Stimulated activated CD4-positive, alpha-beta T cell treated with anti-CD3 and anti-CD28 coated beads, Interleukin-2, amount 100 ng/mL, for 4 hours (primary cell): ENCODE data around the gene CCDC169.

Source experiments
- DNase-seq: peaks from one replicate; pipeline ENCODE4 v3.0.0-alpha.2; 2020; ENCODE audit warnings: low read depth

CCDC169 gene

DNA sequence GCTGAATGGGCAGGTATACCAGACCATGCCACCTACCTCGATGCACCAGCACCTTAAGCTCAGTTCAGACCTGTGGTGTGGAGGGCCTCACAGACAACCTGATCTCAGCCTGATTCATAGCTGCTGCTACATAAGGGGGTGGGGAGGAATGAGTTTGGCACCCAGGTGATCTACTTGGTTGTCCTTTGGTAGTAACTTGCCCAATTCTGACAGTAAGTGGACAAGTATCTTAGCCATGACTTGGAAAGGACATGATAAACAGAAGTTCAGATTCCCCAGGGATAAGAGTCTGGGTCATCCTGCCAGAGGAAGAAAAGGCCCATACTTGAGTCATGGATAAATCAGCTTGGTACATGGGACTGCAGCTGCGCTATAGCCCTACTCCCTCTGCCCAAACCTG is 54.9 kb downstream of the CCDC169 start:
- DNase-seq: no peak

DNA sequence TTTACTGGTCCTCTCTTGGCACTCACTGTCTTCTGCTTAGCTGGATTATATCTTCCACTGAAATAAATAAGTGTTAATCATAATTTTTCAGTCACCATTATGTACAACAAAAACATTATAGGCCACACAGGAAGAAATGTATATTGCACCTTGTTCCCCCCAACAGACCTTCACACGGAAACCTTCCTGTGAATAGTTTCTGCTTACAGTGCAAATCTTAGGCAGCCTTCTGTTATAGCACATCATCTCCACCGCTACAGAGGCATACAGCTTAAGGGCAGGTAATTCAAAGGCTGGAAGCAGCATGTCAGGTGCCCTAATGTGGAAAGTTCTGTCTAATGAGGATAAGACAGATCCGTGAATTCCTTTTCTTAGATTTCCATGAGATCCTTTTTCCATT is 66.4 kb downstream of the CCDC169 start:
- no peak for DNase-seq

DNA sequence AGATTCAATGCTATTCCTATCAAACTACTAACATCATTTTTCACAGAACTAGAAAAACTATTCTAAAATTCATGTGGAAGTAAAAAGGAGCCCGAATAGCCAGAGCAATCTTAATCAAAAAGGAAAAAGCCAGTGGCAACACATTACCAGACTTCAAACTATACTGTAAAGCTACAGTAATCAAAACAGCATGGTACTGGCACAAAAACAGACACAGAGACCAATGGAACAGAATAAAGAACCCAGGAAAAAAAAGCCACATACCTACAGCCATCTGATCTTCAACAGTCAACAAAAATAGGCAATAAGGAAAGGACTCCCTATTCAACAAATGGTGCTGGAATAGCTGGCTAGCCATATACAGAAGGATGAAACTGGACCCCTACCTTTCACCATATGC is 72.9 kb downstream of the CCDC169 start:
- no peak for DNase-seq

DNA sequence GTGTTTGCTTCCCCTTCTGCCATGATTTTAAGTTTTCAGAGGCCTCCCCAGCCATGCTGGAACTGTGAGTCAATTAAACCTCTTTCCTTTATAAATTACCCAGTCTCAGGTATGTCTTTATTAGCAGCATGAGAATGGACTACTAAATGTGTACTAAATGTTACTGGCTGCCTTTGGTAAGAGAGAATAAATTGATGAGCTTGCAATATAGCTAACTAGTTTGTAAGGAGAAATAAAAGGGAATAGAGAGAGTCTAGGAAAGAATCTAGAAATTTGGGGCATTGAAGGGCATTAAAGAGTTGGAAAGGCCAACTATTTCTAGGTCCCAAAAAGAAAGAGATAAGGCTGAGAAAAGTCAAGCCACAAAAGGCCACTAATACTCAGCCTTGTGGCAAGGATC is 77.7 kb downstream of the CCDC169 start:
- DNase-seq: no peak

DNA sequence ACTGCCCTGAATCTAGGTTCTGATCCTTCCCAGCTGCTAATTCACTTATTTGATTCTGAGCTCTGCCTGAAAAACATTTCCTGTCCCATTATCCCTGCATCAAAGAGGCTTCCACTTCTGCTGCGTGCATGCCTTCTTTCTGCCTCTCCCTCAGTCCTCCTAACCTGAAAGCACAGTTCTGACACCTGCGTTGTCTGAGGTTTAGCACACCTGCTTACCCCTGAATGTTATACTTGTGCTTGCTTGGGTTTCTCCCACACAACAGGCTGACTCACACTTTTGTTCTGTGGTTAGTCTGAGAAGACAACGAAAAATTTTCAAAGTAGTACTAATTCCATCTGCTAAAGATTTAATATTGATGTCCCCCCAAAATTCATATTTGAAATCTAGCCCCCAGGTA is 80.2 kb downstream of the CCDC169 start:
- DNase-seq: no peak

DNA sequence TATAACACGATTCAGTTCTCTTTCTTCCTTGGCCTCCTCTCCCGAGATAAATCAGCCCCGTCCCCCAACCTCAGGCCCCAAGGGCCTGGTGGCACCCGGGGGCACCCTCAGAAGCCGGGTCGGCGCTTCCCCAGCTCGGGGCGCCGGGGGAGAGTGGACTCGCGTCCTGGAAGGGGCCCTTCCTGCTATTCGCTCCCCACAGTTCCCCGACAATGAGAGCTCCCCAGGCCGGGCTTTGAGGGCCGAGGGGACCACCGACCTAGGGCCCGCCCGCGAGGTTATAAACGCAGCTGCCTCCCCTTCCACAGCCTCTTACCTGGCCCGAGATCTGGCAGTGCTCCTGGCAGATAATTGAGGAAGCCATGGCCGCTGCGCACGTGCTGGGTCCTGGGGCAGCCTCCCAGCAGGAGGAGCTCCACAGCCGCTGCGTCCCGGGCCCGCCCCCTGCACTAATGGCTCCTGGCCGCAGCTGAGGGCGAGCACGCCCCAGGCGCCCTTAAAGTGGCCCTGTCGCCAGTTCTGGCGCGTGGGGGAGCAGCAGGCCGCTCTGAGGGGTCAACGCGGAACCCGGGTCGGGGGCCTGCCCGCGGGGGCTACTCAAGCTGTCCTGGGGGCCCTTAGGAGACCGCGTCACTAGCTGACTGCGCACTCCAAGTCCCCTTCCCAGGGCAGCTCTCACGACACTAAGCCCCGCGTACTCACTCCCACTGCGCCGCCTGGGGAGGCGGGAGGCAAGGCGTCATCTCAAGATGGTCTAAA is 83.3 kb downstream of the CCDC169 start, which contains the start of gene SOHLH2:
Gene SOHLH2 (minus strand): TSS at position 394 of the 759 bp plus-strand sequence. CDS start 30 bp downstream, at position 364.
- no peak for DNase-seq

DNA sequence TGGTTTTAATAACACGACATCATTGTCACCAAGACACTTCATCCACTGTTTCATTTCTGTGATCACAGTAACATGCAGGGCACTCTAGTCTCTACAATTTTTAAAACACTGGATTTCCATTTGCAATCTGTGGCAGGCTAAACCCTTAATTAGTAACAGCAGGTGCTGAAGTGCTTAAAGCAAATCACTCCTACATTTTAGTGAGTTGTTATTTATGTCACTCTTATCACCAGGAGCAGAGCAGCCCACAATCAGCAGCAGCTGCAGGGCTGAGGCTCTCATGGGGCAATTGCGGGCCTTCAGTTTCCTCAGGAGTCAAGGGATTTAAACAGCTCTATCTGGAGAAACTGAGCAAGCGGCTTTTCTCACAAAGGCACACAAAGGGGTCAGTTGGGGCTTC is 84.8 kb downstream of the CCDC169 start:
- no peak for DNase-seq

DNA sequence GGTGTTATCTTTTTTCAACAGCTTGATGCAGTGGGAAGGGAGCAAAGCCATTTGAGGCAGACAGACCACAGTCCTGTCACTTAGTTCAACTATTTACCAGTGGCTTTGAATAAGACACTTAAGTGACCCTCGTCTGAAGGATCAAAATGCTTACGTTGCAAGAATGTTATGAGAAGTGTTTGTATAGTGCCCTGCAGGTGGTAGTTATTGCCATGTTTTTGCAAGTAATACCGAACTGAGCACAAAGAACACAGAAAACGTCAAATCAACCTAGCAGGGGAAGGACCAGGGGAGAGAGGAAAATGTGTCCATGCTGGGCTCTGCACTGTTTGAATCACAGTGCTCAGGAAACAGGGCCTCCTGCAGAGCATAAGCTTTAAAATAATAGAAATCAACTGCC is 86.0 kb downstream of the CCDC169 start:
- no peak for DNase-seq

DNA sequence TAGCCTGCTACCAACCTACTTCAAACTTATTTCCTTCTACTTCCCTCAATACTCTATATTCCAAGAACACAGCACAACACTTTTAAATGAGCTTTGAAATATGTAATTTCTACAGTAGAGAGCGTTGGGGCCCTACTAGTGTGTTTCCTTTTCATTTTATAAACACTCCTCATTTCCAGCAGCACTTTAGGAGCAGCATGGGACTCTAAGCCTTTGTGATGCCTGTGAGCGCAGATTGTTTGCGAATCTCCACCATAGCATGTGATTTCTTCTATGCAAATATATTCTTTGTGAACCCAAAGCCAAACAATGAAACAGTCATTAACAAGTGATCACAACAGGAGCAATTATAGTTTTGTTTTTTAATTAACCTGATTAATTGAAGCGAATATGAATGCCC is 86.9 kb downstream of the CCDC169 start:
- no peak for DNase-seq

DNA sequence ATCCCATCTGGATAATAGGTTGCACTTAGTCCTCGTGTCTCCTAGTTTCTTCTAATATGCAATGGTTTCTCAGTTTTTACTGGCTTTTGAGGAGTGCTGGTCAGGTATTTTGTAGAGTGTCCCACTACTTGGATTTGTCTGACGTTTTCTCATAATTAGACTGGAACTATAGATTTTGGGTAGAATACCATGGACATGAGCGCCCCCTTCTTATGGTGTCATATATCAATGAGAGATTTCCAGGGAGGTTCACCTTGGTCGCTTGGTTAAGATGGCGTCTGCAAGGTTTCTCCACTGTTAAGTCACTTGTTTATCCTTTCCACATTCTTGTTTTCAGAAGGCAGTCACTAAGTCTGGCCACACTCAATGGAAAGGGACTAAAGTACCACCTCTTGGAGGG is 89.9 kb downstream of the CCDC169 start:
- no peak for DNase-seq

DNA sequence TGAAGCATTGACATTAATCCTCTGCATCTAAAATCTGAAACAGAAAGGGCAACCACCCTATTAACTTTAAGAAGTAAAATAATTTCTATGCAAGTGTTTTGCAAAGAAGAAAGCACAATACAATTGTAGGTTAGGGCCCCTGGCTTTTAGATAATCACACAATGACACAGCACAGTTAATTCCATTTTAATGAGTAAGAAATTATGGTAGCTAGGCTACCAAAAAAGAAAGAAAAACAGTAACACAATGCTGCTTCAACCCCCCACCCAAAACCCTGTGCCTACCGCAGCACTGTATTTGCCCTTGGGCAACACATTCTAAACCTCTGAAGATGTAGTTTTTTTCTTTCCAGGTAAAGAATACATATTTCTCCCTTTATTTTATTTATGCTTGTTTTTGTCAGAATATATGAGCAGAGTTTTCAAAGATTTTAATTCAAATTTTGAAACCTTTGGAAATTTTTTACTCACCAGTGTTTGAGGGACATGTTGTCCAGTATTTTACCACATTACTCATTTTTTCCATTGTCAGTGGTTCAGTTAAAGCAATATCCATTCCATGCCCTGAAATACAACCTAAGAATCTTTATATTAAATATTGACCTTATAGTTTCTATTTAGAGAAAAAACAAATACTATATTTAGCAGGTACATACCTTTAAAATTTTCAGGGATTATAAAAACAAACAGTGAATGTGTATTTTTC is 104.3 kb downstream of the CCDC169 start:
- DNase-seq: no peak

DNA sequence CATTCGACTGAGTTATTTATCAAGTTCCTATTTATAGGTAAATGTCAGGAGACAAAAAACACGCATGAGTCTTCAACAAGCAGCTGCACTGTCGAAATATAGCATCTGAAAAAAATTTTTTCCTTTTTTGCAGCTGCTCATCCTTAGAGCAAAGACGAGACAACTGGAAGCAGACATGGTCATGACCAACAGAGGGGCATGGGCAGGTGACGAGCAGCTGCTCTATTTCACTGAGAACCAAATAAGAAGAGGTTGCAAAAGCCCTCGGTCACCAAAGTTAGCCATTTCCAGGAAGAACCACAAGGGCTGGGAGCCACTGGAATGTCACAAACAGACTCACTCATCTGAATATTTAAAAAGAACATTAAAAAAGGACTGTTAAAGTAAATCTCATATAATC is 105.4 kb downstream of the CCDC169 start:
- DNase-seq: no peak

DNA sequence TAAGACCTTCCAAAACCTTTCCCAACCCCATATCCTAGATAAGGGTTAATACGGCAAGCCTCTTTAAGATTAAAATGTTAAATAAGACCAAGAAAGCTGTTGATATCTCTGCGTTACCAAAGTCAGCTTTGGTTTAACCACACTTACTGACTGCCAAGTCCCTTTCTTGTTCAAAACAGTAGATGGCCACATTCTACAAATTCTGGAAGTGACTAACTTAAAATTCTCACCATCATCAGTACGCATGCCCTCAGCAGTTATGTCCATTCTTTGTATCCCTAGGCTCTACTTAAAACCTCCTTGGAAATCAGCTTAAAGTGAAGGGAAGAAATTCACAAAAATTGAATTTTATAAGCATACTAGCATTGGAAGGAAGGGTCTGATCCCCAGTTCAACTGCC is 106.8 kb downstream of the CCDC169 start:
- no peak for DNase-seq

DNA sequence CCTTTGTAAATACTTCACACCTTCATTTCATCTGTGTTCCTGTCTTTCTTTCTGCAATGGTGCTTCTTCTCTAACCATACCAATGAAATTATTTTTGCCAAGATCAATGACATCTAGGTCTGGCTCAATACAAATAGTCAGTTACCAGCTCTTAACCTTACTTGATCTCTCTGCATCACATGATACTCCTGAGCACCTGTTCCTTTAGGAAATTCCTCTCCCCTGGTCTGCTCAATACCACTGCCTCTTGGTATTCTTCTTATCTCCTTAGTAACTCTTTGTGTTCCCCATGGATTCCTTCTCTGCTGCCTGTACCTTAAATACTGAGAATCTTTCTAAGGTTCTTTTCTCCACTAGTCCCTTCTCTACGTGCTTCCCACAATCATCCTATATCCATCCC is 109.2 kb downstream of the CCDC169 start:
- DNase-seq: no peak

DNA sequence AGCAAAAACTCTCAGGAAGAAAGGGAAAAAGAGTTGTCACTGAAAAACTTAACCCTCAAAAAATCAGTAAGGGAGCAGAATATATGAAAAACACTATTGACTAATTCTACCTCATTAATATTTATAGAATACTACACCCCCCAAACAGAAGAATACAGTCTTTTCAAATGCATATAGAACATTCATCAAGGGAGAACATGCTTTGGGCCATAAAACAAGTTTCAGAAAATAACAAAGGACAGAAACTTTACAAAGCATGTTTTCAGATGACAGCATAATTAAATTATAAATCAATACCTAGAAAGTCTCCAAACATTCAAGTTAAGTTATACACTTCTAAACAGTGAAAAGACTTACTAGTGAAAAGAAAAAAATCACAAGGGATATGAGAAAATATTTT is 113.7 kb downstream of the CCDC169 start:
- DNase-seq: no peak
